ENCODE data around the gene SART3.

GRCh38 chr12:108562348-108563135, 1.6 kb upstream of the SART3 start, which contains the start of gene ISCU:
- TF ChIP-seq CTCF (IDR thresholded peaks at IDR 0.05) (no peak), POLR2A (IDR thresholded peaks at IDR 0.05) (peak; percentile 86 to 98)

All from heart left ventricle (tissue), 13 donors.